GM10266 (cell line): ENCODE data around the gene PSMF1.

Experiments used
- DNase-seq: peaks from one replicate; pipeline ENCODE4 v3.0.0; 2012; ENCODE audit errors: extremely low spot score
- TF ChIP-seq, protein P1 (sequence below): IDR thresholded peaks from 2 replicates; pipeline ENCODE4 v1.5.1; 2012; ENCODE audit warnings: mild to moderate bottlenecking, low read depth; ENCODE audit not compliant: control insufficient read depth, insufficient read depth; ENCODE audit errors: missing control alignments

Gene PSMF1

DNA sequence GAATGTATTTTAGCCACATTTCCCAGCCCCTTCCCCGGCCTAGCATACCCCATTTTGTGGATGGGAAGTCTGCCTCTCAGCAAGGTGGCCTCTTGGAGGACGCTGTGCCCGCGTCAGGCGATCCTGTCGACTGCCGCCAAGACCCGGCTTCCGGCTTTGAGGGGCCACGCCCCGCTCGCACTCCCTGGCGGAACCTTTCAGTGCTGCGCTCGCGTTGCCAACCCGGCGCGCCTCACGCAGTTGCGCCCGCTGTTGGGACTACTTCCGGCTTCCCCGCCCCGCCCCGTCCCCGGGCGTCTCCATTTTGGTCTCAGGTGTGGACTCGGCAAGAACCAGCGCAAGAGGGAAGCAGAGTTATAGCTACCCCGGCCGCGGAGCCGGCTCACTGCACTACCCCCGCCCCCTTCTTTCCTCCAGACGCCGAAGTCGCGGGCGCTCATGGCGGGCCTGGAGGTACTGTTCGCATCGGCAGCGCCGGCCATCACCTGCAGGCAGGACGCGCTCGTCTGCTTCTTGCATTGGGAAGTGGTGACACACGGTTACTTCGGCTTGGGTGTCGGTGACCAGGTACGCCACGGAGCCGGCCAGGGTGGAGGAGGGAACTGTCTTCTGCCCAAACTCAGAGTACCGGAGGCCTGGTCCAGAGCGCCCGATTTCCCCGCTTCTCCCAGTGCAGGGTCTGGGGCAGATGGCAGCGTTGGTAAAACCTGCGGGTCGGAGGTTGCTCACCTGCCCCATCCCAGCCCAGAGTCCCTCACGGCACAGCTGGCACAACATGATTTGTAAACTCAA lies at the start of gene PSMF1:
PSMF1 (plus strand) TSS at position 267 of the 792 bp plus-strand sequence; CDS start at position 439, 172 bp downstream.
- TF ChIP-seq, protein P1, sequence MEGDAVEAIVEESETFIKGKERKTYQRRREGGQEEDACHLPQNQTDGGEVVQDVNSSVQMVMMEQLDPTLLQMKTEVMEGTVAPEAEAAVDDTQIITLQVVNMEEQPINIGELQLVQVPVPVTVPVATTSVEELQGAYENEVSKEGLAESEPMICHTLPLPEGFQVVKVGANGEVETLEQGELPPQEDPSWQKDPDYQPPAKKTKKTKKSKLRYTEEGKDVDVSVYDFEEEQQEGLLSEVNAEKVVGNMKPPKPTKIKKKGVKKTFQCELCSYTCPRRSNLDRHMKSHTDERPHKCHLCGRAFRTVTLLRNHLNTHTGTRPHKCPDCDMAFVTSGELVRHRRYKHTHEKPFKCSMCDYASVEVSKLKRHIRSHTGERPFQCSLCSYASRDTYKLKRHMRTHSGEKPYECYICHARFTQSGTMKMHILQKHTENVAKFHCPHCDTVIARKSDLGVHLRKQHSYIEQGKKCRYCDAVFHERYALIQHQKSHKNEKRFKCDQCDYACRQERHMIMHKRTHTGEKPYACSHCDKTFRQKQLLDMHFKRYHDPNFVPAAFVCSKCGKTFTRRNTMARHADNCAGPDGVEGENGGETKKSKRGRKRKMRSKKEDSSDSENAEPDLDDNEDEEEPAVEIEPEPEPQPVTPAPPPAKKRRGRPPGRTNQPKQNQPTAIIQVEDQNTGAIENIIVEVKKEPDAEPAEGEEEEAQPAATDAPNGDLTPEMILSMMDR, result no peak
- DNase-seq, result peak; percentile 89

- TF ChIP-seq, protein P1, result no peak
- no peak for DNase-seq
Measured at GRCh38 chr20:1072258-1072657, 46.1 kb upstream of the PSMF1 start.

GRCh38 chr20:1075616-1076015 lies 42.8 kb upstream of the PSMF1 start:
- TF ChIP-seq, protein P1, result no peak
- DNase-seq, result peak; percentile 44

GRCh38 chr20:1081891-1082290 lies 36.5 kb upstream of the PSMF1 start:
- no peak for DNase-seq
- TF ChIP-seq, protein P1, result no peak

DNA sequence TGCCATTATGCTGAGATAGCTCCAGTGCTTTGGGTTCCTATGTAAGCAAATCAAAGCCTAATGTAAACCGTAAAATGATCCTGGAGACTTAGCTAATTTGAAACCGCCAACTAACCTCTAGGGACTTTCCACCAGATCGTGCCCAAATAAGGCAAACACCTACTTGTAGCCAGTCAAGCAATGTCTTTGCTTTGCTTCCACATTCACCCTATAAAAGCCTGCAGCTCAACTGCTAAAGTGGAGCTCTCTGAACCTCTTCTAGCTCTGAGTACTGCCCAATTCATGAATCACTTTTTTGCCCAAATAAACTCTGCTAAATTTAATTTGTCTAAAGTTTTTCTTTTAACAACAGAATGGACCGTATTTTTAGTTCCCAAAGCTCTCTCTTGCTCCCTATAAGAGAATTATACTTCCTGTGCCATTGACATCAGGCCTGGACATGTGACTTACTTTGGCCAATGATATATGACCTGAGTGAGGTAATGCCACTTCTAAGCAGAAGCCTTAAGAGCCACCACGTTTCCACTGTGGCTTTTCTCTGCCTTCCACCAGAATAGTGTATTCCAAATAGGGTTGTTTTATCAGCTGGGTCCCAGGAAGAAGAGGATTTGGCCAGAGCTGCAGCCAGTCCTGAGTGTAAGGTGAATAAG lies 34.8 kb upstream of the PSMF1 start:
- TF ChIP-seq, protein P1, result no peak
- no peak for DNase-seq

DNA sequence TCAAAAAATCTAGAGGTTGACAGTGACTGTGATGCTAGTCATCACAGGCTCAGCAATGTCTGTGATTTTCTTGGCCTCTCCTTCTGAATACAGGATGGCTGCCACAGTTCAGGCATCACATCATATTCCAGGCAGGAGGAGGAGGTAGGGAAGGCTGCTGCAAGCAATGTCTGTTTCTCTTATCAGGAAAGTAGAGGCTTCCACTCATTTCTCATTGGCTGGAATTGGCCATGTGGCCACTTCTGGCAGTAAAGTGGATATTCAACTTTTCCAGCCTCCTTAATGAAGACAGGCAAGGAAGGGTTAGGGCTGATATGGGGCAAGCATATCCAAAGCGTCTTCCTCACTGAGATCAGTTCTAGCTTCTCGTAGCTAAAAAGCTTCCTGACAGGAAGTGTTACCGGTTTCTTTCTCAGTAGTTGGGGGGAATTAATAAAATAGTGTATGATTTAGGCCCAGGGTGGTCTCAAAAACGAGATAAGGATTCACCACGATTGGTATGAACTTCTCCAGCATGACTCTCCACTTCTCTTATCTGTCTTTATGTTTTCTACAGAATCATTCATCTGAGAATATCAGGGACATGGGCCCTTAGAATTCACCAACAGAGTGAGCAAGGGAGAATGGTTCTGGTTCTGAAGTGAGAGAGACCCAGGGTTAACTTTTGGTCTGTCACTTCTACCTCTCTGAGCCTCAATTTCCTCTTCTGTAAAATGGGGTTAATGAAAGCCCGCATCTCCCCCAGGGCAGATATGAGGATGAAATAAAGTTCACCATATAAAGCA lies 32.7 kb upstream of the PSMF1 start:
- TF ChIP-seq, protein P1, result no peak
- DNase-seq, result no peak
